Stimulated activated CD8-positive, alpha-beta memory T cell treated with anti-CD3 and anti-CD28 coated beads, Interleukin-2, amount 100 ng/mL, for 1 hour (primary cell): ENCODE measurements around the gene AP5Z1.
"Not testable (repeated sequence)": the region's sequence is repeated elsewhere in the genome, so short reads cannot be mapped to it uniquely, and the experiment has no call there.

ENCODE experiments used
- DNase-seq, 2 donors: peaks; one replicate each; pipeline ENCODE4 v3.0.0-alpha.2; 2020; ENCODE audit warnings: low read depth in 2 of 2

Gene AP5Z1

DNA sequence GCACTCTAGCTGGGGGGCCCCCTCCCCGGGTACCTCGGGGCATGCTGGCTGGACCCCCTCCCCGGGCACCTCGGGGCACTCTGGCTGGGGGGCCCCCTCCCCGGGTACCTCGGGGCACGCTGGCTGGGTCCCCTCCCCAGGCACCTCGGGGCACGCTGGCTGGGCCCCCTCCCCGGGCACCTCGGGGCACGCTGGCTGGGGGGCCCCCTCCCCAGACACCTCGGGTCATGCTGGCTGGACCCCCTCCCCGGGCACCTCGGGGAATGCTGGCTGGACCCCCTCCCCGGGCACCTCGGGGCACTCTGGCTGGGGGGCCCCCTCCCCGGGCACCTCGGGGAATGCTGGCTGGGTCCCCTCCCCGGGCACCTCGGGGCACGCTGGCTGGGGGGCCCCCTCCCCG lies 27.2 kb downstream of the AP5Z1 start:
- not testable (repeated sequence) for DNase-seq

DNA sequence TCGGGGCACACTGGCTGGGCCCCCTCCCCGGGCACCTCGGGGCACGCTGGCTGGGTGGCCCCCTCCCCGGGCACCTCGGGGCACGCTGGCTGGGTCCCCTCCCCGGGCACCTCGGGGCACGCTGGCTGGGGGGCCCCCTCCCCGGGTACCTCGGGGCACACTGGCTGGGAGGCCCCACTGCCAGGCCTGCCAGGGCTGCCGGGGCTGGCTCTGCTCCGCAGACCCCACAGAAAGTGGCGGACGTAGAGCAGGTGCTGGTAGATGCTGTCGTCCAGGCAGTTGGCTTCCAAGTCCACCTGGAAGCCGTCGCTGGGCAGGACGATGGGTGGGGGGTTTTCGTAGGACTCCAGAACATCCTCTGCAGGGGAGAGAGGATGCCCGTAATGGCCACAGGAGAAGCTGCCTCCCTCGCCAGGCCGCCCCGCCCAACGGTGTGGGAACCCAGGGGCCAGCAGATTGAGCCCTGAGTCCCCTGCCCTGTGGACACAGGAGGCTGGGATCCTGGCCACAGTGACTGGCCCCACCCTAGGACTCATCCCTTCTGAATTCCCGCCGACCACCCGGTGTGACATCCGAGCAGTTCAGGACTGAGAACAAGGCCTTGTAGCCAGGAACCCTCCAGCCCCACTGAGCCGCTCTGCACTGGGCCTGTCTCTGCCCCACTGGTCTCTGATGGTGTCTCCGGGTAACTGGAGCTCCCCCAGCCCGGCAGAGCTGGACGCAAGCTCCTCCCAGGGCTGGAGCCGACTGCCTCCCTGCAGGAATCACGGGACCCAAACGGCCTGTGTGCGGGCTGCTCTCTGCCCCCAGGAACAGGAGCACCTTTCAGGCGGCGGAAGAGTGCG lies 28.2 kb downstream of the AP5Z1 start:
- DNase-seq, result no peak

DNA sequence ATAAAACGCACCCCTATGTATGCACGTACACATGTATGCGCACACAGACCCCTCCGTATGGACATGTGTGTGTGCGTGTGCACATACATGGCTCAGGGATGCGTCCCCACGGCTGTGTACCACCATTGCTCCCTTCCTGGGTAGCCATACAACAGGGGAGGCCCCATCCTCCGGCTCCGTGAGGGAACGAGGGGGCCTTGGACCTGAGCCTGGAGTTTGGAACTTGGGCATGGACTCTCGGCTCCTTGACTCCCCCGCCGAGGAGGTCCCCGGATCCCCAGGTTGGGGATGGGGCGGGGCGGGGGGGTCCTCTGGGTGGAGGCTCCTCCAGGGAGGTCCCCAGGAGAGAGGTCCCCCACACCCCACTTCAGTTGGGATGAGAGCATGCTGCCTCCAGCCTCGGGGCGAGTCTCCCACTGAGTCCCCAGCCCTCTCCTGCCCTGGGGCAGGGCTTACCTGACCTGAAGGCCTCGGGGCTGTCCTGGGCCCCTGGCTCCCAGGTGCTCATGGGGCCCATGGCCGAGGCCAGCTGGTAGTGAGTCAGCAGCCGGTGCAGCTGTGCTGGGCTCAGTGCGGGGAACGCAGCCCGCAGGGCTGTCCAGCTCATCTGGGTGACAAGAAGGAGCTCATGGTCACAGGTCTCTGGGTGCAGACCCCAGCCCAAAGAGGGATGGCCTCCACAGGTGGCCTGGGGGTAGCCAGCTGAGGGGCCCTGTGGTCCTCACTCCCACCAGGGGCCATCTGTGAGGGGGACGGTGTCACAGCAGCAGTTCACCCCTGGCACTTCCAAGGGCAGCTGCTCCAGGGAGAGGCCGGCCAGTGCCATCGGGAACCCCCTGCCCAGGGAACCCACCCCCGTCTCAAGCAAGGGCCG lies 29.9 kb downstream of the AP5Z1 start:
- DNase-seq, result no peak

DNA sequence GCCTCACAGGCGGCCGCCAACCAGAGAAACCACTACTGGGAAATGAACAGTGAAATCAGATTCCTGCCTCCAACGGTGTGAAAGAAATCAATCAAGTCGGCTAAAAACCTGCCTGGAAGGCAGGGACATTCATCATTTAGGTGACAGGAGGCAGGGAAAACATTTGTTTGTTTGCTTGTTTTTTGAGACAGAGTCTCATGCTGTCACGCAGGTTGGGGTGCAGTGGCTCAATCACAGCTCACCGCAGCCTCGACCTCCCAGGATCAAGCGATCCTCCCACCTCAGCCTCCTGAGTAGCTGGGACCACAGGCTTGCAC lies 30.5 kb downstream of the AP5Z1 start:
- no peak for DNase-seq

DNA sequence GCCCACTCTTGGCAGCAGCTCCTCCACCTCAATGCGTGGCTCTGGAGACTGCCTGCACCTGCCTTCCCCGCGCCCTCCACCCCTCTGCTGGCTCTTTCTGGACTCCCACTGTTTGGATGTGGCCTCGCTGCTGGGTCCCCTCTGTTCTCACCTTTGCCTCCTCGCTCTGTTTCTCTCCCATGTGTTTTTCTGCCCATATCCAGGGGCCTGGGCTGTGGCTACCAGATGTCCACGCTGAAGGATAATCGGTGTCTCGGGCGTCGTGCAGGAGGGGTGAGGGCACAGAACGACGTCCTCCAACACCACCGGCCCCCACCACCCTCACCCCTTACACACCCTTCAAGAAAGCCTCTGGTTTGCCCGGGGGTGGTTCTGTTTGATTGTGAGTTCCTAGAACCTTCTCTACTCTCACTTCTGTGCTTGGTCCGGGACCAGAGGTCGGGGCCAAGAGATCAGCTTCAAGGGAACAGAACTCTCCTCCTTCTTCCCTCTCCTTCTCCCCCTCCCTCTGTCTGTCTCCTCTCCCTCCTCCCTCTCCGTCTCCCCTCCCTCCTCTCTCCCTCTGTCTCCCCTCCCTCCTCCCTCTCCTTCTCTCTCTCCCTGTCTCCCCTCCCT lies 31.7 kb downstream of the AP5Z1 start:
- DNase-seq, result no peak

DNA sequence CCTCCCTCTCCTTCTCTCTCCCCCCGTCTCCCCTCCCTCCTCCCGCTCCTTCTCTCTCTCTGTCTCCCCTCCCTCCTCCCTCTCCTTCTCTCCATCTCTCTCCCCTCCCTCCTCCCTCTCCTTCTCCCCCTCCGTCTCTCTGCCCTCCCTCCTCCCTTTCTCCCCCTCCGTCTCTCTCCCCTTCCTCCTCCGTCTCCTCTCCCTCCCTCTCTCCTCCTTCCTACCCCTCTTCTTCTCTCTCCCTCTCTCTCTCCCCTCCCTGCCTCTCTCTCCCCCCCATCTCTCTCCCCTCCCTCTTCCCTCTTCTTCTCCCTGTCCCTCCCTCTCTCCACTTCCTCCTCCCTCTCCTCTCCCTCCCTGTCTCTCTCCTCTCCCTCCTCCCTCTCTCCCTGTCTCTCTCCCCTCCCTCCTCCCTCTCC lies 32.2 kb downstream of the AP5Z1 start:
- DNase-seq, result no peak

DNA sequence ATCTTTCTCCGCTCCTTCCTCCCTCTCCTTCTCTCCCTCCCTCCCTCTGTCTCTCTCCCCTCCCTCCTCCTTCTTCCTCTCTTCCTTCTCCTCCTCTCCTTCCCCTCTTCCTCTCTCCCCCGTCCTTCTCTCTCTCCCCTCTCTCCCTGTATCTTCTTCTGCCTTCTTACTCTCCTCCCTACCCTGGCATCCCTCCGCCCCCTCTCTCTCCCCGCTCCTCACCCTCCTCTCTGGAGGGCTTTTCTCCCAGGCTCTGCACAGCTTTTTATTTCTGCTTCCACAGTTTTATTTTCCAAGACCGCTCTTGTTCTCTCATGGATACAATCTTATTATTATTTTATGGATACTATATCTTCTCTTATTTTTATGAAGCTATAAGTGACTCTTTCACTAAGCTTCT lies 32.6 kb downstream of the AP5Z1 start:
- no peak for DNase-seq

DNA sequence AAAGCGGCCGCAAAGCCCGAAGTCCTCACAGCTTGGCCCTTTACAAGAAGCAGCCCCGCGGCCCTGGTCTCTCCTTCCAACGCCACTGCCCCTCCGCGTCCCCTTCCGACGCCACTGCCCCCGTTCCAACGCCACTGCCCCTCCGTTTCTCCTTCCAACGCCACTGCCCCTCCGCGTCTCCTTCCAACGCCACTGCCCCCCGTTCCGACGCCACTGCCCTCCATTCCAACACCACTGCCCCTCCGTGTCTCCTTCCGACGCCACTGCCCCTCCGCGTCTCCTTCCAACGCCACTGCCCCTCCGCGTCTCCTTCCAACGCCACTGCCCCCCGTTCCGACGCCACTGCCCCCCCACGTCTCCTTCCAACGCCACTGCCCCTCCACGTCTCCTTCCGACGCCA lies 33.1 kb downstream of the AP5Z1 start:
- no peak for DNase-seq

DNA sequence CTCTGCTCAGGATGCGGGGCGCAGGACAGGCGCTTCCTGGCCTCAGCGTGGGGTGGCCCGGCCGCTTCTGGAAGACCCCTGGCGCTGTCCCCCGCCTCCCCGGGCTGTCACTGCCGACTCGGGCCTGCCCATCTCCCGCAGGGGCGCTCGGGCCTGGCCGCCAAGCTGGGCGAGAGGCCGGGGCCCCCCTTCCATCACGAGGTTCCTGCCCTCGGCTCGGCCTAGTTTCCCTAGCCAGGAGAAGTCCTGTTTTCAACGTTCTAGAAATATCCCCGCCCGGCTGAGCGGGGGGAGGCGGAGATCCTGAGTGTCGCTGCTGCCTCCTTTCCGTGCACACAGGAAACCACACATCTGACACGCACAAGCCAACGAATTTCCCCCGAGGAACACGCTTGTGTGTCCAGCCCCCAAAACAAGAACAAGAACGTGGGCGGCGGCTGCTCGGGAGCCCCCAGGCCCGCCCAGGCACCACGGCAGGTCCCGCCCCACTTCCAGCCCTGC lies 33.7 kb downstream of the AP5Z1 start:
- no peak for DNase-seq

DNA sequence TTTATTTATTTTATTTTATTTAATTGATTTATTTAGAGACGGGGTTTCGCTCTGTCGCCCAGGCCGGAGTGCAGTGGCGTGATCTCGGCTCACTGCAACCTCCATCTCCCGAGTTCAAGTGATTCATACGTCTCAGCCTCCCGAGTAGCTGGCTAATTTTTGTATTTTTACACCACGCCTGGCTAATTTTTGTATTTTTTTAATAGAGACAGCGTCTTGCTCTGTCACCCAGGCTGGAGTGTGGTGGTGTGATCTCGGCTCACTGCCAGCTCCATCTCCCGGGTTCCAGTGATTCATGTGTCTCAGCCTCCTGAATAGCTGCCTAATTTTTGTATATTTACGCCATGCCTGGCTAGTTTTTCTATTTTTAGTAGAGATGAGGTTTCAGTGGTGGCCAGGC lies 34.2 kb downstream of the AP5Z1 start:
- DNase-seq, result no peak

DNA sequence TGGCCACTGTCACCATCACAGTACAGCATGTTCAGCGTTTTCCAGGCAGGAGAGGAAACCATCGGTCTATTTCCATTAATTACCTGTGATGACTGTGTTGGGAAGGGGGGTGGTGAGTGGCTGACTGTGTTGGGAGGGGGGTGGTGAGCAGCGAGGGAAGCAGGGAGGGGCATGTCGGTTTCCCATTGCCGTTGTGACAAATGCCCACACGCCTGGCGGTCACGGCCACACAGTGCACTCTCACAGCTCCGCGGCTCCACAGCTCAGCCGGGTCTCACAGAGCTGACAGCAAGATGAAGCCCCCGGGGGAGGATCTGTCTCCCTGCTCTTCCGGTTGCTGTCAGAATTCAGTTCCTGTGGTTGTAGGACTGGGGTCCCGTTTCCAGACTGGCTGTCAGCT lies 39.0 kb downstream of the AP5Z1 start:
- no peak for DNase-seq

DNA sequence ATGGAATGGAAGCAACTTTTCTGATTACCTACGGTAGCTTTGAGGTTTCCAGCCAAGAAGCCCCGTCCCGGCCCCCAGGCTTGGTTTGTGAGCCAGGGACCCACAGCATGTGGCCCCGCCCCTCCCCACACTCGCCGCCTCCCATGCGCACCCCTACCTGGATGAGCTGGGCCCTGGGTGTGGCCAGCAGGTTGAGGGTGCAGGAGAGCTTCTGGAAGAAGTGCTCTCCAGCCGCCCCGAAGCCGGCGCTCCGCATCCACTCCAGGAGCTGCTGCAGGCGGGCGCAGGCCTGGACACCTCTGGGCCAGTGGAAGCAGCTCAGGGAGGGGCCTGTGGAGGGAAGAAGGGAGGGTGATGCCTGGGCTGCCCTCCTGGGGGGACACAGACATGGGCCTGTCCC lies 39.7 kb downstream of the AP5Z1 start:
- no peak for DNase-seq

DNA sequence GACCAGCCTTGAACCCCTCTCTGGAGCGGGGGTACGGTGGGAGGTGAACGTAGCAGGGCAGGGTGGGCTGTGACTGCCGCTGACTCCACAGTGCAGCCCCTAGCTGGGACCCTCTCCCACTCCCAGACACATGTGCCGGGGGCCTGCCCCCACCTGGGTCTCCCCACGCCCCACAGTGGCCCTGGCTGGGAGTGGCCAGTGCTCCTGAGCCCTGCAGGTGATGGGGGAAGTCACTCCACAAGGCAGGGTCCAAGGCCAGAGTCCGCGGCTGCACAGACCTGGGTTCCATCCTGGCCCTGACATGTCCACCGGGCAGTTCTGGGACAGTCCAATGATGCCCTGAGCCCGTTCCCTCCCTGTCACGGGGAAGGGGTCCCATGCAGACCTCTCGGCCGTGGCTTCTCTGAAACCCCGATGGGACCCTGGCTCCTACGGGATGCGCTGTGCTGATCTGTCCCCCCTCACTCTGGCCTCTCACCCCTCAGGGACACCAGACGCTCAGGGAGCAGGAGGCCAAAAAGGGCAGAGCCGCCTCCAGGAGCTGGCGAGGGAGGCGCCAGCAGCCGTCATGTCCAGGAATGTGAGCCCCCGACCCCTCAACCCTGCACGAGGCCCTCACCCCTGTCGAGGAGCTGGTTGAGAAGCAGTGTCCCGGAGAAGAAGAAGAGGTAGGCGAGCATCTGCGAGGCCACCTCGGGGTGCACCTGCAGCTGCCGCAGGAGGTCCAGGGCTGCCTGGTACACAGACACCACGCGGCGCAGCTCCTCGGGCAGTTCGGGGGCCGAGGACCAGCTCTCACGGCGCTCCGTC lies 40.4 kb downstream of the AP5Z1 start:
- no peak for DNase-seq

DNA sequence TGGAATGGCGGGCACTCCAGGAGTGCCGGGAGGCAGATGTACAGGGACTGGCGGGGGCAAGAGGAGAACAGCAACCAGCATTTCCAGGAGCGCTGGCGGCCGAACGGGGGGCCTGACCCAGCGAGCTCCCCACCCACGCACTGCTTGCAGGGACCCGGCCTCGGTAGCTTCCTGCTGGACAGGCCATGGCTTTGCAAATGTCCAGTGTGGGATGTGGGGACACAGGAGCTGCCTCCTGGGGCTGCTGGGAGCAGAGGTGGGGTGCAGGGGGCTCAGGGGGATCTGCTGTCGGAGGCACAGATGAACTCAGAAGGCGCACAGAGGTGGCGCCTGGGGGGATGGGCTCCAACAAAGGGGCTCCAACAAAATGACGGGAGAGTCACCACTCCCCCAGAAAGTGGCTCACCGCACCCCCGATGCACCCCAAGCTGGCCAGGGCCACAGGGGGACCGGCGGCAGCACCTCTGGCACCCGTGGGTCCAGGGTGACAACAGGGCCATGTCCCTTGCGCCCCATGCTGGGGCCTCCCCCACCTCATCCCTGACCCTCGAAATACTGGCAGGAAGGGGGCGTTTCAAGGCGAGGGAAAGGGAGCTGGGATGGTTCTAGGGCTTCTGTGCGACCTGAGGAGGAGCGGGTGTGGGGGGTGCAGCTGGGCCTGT lies 41.1 kb downstream of the AP5Z1 start:
- DNase-seq, result no peak

DNA sequence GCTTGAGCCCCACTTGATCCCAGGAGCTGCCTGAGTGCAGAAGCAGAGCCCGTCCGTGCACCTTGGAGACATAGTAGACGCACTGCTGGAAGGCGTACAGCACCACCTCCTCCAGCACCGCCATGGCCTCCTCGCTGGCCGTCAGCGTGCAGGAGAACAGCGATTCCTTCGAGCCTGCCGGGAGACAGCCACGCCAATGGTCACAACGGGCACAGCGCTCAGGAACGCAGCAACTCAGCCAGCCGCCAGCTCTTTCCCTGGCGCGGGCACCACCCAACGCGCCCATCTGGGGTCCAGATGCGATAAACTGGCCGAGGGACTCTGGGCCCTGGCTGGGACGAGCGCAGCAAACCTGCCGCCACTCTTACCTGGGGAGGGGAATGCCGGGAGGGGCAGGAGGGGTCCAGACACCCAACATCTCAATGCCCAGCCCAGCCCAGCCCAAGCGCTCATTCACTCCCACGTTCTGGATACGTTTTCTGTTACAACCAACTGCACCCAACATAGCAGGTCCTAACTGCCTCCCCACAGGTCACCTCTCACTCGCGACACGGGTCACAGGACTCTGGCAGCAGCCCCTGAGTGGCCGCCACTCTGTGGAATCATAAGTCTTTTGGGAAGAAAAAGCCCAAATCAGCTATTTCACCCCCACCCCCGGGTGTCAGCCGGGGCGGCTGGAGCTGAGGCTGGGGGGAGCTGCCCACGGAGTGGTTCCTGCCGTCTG lies 41.9 kb downstream of the AP5Z1 start:
- DNase-seq, result no peak

DNA sequence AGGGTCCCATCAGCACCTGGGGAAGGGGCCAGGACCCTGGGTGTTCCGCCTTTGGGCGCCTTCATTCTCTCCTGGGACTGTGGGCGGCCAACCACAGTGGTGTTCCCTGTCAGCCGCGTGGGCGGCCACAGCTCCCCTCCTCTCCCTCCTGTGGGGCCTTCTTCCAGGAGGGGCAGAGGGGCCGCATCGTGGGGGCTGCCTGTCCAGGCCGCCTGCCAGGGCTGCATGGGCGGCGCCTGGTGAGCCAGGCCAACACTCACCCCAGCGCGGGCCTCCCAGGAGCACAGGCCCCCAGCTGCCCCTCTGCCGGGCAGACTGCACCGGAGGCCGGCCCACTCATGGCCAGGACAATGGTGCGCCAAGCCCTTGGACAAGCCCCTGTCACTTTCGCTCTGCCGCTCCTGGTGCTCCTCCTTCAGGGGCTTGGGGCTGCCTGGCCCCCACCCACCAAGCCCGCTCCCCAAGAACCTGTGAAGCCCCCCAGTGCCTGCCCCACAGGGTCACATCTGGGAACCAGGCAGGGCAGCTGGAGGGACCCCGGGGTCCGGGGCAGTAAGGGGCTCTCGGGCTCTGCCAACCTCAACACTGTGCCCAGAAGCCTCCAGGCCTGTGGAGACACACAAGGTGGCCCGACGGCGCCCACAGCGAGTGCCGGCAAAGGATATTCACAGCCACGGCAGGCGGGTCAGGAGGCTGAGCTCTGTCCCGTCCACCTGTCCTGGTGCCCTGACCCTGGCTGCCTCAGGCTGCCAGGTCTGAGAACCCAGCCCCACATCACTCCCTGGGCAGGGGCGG lies 42.8 kb downstream of the AP5Z1 start:
- no peak for DNase-seq

DNA sequence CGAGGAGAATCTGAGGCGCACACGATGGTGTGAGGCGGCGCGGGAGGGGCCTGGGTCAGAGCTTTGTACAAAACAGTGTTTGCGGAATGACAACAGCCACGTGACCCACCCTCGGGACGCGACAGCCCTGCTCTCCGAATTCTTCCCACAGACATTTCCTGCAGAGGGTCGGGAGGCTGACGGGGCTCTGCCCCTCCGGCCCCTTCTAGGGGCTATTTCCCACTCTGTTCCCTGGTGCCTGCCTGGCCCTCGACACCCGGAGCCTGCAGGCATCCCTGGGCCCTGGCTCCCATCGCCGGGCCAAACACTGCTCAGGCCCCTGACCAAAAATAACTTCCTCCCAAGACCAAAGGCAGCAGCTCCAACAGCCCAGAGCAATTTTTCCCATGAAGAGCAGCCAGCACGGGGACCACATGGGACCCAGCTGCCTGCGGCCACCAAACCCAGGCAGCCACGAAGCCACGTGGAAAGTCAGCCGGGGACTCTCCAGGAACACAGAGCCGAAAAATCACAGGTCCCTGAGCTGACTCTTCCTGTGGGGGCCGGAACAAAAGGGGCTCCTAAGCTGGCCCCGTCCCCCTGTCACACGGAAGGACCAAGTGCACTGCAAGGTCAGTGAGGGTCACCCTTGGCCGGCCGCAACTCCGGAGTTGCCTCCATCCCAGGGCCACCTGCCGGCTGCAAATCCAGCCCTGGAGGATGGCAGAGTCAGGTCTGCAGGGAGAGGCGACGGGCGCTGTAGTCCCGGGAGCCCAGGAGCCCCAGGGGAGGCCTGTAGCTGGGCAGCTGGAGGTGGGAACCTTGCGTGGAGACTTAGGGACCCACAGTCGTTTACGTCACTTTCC lies 44.4 kb downstream of the AP5Z1 start:
- DNase-seq, result no peak

DNA sequence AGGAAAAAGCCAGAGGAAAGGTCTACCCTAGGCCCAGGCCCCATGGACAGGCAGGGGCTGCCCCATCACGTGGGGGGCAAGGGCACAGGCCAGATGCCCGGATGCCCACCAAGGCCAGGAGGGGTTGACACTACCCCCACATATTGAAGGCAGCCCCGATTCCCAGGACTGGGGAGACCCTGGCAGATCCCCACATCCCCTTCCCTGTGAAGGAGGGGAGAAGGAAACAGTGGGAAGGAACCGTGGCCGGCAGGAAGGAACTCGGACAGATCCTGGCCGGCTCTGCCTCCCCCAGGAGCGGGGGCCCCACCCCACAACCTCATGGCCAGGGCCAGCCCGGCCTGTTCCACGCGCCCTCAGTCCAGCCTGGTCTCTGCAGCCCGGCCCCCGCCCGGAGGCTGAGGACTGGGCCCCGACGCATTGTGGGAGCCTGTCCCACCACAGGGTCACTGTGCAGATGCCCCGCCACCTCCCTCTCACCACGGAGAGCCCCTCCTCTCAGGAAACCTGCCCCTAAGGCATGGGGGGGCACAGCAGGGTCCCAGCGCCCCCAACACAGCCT lies 45.1 kb downstream of the AP5Z1 start:
- DNase-seq, result no peak
